CD4-positive, alpha-beta T cell treated with Interleukin-1 beta for 1 hour (primary cell): ENCODE results near the gene SMIM22.
A peak's percentile ranks its signal among the peaks of the same experiment; 100 is the strongest.

Experiments
- DNase-seq, 2 donors: peaks; one replicate each; pipeline ENCODE4 v3.0.0-alpha.2; 2020 to 2022

Gene SMIM22

DNA sequence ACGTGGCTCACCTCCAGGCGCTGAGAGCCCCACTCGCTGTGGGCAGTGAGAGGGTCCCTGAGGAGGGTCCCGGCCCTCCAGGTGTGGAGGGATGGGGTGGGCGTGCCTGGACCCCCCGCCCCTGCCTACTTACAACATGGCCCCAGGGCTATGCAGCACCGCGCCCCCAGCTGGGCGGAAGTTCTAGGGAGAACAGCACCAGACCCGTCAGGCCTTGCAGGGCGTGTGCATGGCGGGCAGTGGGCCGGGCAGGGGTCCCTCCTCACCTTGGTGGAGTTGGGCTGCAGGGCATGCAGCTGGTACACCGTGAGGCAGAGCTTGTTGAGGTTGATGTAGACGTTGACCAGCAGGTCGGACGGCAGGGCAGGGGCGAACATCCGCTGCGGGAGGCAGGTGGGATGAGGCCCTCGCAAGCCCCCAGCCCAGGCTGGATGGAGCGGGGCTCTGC is 2.7 kb downstream of the SMIM22 start:
- no peak for DNase-seq

DNA sequence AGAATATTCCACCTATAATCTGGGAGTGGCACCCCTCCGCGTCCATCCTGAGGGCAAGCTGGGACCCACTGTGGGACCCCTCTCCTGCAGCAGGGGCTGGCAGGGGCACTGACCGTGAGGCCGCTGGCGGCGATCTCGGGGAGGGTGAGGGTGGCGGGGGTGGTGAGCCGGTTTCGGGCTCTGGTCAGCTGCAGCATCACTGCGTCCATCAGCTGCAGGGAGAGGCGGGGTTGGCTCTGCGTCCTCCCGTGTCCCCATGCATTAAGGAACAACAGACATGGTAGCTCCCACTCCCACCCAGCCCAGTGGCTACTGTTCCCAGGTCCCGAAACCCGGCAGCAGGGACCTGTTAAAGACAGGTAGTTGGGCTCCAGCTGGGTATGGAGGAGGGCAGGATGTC is 3.3 kb downstream of the SMIM22 start:
- DNase-seq: no peak

DNA sequence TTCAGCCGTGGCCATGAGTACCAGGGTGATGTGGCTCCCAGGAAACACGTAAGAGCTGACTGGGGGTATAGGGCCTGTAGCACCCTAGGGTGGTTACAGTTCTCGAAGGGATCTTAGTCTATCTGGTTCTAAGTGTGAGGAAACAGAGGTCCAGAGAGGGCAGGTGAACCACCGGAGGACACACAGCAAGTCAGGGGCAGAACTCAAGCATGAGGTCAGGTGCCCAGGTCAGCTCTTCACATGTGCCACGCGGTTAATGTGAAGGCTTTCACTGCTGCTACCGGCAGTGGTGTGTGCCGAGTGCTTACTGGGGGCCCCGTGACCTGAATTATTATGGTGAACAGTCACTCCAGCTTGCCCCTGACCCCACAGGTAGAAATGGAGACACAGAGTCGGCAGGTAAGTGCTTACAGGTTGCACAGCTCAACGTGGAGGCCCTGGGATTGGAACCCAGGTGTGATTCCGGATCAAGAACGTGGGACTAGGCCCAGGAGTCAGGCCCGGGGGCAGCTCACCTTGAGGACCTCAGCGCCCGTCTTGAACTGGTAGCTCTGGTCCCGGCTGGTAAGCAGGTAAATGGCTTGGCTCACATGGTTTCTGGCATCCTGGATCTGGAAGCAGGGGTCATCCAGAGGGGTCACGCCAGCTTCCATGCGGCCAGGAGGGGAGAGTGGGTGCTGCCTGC is 4.1 kb downstream of the SMIM22 start:
- no peak for DNase-seq

DNA sequence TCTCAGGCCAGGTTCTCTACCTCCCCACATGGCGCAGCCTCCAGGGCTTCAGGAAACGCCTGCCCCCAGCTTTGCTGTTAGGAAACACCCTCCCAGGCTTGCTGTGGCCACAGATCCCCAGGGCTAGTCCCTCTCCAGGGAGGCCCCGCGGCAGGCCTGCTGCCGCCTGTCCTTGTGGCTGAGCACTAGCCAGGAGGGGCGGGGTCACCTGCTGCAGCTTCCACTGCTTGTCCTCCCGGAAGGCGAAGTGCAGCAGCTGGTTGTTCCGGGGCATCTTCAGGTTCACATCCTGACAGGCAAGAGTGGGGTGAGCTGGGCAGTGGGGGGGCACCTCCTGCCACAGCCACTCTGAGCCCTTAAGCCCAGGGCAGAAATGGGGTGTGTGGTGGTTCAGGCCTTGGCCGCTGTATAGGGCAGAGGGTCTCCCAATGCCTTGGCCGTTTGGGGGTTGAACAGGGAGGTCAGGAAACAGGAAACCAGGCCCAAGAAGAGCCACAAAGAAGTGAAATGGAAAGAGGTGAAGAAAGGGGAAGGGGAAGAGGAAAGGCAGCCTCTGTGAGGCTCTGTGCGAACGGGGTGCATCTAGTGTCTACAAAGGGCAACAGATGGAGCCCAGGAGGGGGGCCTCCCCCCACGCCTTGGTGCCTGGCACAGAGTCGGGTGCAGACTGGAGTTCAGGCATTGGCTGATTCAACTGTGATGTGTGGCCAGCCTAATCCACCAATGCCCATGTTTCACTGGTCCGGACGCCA is 5.3 kb downstream of the SMIM22 start:
- peak in 1 of 2 donors; percentile 16 for DNase-seq

DNA sequence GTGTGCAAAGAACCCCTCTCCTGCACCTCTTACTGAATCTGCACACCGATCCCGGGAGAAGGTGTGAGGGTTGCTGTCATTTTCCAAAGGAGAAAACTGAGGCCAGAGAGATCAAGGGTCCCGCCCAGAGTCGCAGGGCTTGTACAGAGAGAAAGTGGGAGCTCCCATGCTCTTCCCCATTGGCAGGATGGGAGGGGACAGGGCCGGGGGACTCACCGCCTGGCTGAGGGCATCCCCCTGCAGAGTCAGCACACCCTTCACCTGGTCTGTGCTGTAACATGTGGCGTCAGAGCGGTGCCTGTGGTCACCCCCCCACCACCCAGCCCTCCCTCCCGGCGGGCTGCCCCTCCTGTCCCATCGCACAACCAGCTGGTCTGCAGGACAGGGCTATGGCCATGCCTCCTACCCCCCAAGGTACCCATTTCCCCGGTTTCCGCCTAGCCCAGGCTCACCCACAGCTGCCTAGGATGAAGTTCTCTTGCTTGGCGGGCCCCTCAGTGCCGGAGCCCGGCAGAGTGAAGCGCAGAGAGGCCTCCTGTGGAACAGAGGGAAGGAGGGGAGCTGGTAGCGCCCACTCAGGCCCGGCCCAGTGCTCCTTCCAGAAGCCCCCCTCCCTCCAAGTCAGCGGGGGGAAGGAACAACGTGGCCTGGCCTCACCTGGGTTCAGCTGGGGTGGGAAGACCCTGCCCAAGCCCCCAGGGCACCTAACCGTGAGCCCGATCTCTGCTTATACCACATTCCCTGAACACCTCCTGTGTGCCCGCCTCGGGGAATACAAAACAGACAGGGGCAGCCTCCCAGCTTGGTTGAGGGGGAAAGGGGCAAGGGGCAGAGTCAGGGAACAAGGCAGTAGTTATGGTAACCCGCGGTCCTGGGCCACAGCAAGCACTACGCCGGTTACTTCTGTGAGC is 6.1 kb downstream of the SMIM22 start:
- no peak for DNase-seq

DNA sequence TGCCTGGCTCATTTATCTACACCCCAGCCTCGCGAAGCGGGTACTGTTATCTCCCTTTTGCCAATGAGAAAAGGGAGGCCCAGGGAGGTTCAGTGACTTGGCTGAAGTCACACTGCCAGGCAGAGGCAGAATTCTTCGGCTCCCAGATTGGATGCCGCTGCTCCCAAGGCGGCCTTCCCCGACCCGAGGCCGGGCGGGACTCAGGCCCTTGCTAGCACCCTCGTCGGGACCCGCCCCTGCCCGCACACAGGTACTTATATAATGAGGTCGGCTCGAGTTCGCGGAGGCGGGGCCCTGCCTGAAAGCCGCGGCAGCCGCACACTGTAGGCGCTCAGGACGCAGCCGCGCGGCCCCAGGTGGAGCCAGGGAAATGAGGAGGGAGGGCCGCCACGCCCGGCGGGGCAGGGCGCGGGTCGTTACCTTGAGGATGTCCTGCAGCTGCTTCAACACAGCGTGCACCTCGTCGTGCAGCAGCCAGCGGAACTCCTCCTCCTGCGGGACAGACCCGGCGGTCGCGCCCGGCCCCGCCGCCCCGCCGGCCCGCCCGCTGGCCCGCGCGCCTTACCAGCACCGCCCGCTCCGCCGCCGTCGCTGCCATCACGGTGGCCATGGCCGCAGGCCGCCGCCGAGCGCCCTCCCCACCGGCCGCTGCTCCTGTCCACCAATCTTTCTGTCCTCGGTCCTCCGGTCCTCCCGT is 6.9 kb downstream of the SMIM22 start, which contains the start of gene ROGDI:
Gene ROGDI, minus strand, starts transcription at position 672 of the 697 bp plus-strand sequence. Its CDS starts 62 bp downstream, at position 610.
- peak; percentile 89 to 90 for DNase-seq

DNA sequence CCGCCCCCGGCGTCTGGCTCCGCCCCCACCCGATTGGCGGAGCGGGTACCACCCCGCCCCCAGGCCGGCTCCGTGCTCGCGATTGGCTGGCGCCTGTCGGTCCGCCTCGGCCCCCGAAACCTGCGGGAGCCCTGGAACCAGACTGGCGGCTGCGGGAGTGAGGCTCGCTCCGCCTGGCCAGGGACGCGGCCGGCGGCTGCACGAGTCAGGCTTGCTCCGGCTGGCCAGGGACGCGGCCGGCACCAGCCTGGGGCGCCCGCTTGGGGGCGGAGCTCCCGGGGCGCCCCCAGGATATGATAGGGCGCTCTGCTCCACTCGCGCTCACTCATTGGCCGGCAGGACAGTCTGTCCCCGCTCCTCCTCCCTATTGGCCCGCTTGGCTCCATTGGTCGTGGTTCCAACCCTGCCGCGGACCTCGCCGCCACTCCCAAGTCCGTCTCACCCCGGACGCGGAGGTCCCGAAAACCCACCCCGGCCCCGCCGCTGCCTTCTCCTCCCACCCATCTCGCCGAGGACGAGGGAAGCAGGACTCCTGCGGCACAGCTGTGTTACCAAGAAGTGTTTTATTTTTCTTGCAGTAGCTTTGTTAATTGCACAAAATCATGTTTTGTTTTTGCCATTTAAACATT is 7.6 kb downstream of the SMIM22 start:
- DNase-seq: peak; percentile 87 to 88

DNA sequence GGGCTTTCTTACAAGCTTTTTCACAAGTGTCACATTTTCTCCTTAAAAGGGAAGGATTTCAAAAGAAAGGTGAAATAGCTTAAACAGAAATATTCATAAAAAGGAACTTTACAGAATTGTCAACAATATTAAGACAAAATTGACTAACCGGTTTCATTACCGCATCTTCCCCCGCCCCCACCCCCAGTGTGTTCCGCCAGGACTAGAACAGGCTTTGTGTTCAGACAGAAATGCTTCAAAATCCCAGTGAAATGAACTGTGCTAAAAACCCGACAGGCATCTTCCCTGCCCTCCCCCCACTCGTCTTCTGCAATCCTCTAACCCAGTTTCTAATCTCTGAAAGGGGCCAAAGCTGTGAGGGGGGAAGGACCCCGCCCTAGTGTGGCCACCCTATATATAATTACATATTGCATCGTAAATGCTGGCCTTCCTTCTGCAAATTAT is 8.3 kb downstream of the SMIM22 start:
- DNase-seq: no peak

DNA sequence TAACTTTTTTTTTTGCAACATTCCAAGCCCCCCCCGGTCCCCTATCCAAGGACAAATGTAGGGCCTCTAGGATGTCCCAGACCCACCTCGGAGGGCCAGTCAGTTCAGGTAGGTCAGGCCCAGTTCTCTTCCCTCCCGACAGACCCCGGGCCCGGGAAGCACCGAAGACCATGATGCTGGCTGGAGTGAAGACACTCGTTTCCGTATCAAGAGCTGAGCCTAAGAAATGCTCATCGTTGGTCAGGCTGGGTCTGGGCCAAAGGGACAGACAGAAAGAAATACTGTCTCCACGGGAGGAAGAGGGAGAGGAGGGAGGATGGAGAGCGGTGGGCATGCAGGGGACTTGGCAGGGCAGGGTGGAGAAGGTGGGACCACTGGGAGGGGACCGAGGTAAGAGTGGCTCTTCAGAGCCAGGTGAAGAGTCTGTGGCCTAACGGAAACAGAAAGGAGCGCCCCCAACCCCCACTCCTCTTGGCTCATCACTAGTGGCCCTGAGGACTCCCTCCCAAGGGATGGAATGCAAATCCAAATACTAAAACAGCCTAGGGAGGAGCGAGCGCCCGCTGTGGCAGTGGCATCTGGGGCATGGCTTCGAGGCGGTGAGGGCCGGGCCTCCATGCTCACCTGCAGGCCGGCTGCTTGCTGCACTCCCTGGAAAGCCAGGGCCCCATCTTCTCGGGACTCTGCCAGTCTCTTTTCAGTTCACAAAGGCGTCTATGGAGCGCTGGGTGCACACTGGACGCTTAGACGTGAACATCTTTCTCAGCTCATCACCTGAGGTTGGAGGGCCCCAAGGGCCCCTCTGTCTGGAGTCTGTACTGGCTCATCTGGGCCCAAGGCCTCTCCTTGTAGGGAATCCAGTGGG is 9.0 kb downstream of the SMIM22 start:
- DNase-seq: no peak

DNA sequence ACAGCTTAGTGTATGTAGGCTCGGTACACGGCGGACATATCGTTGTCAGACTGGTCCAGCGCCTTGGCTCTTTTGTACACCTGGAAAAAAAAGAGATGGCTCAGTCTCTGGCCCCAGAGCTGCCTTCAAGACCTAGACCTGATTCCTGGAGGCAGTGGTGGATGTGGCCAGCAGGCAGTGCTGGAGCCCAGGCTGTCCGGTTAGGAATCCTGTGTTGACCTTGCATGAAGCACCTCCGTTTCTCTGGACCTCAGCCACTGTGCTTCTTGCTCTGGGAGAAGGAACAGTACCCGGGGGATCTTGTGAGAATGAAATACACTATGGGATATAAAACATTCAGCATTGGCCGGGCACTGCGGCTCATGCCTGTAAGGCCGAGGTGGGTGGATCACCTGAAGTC is 10.1 kb downstream of the SMIM22 start:
- no peak for DNase-seq

DNA sequence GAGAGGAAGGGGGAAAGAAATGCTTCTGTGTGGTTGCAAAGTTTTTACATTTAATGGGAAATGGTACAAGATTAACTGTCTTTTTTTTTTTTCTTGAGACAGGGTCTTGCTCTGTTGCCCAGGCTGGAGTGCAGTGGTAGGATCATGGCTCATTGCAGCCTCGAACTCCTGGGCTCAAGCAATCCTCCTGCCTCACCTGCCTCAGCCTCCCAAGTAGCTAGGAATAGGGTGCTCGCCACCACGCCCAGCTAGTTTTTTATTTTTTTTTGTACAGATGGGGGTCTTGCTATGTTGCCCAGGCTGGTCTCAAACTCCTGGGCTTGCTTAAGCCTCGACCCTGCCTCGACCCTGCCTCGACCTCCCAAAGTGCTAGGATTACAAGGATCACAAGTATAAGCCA is 11.1 kb downstream of the SMIM22 start:
- DNase-seq: no peak

DNA sequence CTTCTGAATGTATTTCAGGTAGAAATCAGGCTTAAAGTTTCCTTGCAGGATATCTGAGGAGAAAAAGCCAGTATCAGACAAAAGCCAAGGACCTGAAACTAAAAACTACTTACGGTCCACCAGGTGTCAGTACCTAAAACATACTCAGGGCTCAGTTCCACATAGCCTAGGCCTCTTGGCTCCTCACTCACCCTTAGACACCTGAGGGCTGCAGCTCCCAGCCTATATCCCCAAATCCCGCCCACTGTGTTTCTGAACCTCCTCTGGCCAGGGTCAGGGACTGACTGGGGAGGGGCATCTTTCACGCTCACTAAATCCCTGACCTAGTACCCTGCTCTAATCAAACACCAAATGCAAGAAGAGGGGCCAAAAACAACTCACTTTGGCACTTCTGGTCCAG is 16.1 kb downstream of the SMIM22 start:
- no peak for DNase-seq

DNA sequence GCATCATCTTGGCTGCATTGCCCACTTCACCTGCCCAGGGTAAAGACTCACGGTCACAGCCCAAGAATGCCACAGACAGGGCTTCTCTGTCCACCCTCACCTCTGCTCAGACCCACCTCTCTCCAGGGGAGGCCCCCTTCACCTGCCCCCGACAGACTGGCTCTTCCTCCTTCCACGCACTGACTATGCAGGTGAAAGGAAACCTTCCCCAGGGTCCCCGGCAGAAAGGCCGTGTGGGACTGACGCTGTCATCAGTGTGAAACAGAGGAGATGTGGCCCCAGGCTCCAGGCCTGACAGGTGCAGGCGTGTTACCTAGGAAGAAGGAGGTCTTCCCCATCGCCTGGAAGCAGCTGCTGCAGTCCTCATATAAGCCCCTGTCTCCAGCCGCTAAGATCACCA is 16.6 kb downstream of the SMIM22 start:
- no peak for DNase-seq

DNA sequence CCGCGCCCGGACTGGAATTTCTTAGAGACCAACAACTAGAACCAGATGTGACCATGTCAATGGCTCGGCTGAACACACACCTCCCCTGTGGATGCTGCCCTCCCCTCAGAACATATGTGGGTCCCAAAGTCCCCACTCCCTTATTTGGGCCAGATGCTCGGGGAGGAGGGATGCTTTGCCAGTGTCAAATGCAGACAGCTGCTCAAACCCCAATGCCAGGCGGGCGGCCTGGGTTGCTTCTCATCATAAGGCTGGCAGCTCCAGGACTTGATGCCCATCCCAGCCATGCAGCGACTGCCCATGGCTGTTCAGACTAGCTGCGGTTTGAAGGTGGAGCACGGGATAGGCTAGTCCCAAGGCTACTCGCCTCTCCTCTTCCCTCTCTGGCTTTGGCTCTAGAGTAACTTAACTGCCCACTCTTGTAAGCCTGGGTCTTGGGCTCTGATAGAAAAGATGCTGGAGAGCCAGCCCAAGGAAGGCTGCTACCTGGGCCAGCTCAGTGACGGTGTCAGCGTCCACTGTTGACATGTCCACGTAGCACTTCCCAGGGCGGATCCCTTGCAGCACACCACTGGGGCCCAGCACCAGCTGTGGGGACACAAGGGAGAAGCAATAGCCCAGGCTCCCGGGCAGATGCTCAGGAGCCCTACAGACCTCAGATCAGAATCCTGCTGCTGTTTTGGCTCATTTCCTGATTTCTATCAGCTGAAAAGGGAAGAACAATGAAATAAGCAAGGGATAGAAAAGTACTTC is 18.3 kb downstream of the SMIM22 start:
- no peak for DNase-seq

DNA sequence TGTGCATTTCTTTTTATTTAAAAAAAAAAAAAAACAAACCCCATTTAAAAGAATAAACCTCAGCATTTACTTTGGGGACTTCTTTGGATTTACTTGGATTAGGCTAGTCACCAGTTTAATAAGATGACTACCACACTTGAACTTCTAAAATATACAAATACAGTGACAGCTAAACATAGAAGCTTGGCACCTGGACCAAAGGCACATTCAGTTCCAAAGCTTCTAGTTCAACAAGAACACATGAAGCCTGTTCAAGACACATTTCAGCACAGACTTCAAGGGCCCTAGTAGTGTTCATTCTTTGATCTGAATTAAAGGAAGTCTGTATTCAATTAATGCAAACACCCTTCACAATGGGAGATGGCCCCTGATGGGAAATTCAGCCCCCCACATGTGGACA is 18.9 kb downstream of the SMIM22 start:
- no peak for DNase-seq

DNA sequence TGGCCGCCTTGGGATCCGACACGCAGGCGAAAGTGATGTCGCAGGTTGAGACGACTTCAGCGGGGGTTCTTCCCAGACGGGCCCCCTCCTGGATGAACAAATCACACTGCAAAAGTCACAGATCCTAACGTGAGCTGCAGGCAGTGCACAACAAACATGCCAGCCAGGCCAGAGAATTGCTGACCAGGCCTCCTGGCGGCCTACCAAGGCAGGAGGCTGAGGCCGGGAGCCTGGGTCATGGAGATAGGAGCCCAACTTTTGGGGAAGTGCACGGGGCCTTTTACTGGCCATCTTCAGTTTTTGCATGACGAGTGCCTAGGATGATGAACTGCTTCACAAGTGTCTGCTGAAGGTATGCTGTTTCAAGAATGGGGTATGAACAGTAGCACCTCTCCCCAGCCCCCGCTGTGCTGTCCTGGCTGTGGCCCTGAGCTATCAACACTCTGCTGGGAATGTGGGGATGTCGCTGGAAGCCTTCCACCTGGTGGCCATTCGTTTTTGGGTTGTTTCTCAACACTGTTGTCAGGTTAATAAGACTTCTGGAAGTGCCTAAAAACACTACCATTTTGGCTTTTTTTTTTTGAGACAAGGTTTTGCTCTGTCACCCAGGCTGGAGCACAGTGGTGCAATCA is 19.5 kb downstream of the SMIM22 start:
- DNase-seq: no peak

DNA sequence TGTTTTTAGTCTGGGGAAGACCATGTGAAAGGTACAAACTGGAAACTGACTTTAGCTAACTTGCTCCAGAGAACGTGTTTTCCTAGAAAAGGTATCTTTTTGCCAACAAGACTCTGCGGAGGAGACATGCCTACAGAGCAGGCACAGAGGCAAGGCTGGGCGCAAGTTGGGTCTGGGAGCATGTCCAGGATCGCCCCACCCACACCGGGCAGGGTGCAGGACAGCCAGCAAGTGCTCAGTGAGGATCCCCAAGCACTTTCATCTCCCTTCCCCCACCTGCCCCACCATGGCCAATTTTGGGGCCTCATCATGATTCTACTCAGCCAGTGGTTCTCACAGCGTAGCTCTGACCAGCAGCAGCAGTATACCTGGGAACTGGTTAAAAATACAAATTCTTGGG is 25.5 kb downstream of the SMIM22 start:
- DNase-seq: no peak

DNA sequence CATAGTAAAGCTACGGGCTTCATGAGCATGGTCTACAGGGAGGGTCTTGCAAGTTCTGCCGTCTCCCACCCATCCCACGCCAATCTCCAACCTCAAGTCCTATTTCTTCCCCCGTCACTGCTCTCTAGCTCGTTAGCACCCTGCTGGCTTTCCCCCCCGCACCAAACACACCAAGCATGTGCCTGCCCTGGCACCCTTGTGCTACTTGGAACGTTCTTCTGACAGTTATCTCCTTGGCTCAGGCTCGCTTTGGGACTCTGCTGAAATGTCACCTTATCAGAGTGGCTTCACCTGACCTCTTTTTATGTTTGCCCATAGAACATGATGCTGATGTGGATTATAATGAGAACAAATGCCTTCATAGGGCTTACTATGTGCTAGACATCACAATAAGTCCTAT is 30.0 kb downstream of the SMIM22 start:
- no peak for DNase-seq

DNA sequence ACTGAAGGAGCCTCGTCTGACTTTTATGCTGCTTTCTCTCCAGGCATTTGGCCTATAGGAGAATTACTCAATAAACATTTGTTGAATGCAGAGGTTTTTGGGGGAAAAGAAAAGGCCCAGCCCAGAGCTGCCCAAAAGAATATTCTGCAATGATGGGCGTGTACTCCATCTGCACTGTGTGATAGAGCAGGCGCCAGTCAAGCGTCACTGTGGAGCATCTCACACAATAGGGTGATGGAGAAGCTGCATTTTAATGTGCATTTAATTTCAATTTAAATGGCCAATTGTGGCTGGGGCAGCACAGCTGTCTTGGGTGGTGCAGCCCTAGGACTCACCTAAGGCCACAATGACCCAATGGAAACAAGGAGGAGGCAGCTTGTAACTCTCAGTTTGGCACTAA is 31.4 kb downstream of the SMIM22 start:
- no peak for DNase-seq

DNA sequence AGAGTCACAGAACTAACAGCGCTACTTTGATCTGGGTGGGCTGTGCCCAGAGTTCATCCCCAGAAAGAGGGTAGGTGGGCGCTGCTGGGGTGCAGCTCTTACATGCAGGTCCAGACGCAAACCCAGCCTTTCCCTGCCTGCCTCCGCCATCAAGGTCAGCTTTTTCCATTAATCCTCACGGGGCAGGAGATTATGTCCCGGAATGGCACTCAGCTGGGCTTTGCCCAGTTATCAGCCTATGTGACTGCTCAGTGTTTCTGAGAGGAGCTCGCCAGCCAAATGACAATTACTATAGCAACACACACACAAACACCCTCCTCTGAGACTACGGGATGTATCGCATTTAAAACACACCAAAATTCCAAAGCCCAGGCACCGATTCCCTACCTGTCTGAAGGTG is 31.8 kb downstream of the SMIM22 start:
- no peak for DNase-seq
